Spleen (tissue), 3 donors: ENCODE measurements around the gene CITED1.

Experiments
- POLR2A ChIP-seq, 3 donors: fragments of 450-650 bp; IDR thresholded peaks; one replicate each; pipeline ENCODE4 v1.5.1; 2017; ENCODE audit warnings: antibody characterized with exemption in 3 of 3, mild to moderate bottlenecking in 1 of 3
- POLR2AphosphoS5 ChIP-seq, 3 donors: sonication (generic); formaldehyde crosslinking; IDR thresholded peaks; one replicate each; pipeline ENCODE4 v1.5.1; 2017; ENCODE audit warnings: antibody characterized with exemption in 3 of 3

DNA sequence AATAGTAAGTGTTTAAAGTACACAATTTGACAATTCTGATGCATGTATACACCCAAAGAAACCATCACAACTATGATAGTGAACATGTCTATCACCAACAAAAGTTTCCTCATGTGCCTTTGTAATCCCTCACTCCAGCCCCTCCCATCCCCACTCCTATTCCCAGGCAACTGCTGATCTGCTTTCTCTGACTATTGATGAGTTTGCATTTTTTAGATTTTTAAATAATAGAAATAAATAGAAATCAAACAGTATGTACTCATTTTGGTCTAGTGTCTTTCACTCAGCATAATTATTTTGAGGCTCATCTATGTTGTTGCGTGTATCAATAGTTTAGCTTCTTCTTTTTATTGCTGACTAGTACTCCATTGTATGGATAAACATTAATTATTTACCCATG lies 23.4 kb downstream of the CITED1 start:
- TF ChIP-seq POLR2AphosphoS5 (IDR thresholded peaks at IDR 0.05): no peak
- no peak for TF ChIP-seq POLR2A (IDR thresholded peaks at IDR 0.05)
